NCI-H2196 treated with DMSO at 0.1 percent for 48 hours (cell line): ENCODE results near the gene CSNK1D.
"Not testable (repeated sequence)": the region's sequence is repeated elsewhere in the genome, so short reads cannot be mapped to it uniquely, and the experiment has no call there.

Experiments
- DNase-seq: peaks from one replicate; lab custom pipeline; 2025; ENCODE audit not compliant: unreplicated experiment; lab: John Stamatoyannopoulos, UW

Gene CSNK1D

DNA sequence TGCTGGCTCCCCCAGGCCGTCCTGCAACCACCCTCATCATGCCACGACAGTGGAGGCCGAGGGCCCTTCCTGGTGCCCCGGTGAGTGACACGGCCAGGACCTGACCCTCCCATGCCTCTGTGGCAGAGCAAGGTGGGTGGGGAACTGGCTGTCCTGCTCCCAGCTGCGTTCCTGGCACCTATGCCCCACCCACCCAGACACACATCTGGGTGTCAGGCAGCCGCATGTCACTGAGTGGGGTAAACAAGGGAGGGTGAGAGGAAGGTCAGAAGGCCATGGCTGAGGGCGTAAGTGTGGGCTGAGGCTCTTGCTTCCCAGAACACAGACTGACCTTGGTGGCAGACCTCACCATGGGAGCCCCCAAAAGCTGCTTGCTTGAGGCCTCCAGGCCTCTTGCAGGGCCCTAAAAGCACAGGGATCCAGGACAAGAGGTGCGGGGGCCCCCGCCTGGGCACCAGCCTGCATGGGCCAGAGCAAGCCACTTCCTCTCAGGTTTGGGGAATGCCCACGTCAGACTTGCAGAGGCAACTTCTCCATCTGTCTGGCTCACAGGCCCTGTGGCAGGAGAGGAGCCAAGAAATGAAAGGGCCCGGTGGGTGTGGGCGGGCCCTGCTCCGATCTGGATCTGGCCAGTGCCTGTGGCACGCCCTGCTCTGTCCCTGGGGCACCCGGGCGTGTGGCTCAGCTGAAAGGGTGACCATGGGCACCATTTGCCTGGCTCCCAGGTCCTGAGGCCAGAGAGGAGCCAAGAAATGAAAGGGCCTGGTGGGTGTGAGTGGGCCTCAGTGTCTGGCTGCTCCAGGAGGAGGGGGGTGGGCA lies 57.0 kb downstream of the CSNK1D start:
- no peak for DNase-seq

DNA sequence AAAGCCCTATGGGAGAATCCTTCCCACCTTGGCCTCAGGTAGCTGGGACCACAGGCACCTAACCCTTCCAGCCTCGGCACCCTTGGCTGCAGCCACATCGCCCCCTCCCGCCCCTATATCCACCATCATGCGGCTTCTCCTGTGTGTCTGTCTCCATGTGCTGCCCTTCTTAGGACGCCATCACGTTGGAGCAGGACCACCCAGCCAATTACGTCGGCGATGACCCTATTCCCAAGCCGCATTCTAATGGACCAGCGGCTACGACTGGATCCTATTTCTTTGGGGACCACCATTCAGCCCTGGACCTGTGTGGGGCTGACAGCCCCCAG lies 57.6 kb downstream of the CSNK1D start:
- DNase-seq, result no peak

DNA sequence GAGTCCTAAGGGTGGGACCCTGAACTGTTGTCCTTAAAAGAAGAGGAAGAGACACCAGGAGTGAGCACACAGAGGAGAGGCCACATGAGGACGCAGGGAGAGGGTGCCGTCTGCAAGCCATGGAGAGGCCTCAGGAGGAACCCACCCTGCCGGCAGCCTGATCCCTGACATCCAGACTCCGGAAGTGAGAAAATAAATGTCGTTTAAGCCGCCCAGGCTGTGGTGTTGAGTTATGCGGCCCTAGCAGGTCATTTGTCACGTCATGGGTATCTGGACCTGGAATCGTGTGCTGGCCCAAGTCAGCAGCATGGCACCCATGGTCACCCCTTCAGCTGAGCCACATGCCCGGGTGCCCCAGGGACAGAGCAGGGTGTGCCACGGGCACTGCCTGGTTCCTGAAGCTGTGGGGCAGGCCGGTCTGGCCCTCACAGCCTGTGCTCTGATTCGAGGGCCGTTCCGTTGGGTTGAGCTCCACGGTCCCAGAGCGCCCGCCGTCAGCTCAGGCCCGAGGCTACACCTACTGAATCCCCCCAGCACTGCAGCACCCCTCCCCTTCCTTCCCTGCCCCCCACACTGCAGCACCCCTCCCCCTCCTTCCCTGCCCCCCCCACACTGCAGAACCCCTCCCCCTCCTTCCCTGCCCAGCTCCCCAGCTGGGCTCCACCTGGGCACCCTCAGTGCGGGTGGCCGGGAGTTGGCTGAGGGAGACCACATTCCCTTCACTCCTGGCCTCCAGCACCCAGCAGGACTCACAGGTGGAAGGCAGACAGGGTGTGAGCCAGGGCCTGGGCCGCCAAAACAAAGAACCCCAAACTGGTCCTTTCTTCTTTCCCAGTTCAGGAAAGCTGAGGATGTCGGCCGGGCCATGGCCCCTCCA lies 58.2 kb downstream of the CSNK1D start:
- no peak for DNase-seq

DNA sequence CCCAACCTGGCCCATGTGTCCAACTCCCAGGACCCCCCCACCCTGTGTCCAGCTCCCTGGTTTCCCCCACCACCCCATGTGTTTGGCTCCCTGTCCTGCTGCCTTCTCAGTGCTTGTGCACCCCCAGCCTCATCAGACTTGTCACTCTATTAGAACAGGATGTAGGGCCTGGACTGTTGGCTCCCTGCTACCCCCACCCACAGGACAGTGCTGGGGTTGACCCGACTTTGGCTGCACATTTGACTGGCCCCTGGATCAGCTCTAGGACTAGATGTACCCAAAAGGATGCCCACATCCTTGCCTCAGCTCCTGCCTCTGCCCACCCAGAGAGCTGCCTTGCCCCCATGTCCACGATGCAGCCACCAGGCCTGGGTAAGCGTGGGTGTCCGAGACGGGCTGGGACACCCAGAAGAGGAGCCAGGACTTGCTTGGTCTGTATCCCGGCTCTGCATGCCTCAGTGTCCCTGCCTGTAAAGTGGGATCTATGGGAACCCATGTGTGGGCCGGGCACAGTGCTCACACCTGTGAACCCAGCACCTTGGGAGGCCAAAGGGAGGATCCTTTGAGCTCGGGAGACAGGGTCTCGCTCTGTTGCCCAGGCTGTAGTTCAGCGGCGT lies 59.4 kb downstream of the CSNK1D start:
- no peak for DNase-seq

DNA sequence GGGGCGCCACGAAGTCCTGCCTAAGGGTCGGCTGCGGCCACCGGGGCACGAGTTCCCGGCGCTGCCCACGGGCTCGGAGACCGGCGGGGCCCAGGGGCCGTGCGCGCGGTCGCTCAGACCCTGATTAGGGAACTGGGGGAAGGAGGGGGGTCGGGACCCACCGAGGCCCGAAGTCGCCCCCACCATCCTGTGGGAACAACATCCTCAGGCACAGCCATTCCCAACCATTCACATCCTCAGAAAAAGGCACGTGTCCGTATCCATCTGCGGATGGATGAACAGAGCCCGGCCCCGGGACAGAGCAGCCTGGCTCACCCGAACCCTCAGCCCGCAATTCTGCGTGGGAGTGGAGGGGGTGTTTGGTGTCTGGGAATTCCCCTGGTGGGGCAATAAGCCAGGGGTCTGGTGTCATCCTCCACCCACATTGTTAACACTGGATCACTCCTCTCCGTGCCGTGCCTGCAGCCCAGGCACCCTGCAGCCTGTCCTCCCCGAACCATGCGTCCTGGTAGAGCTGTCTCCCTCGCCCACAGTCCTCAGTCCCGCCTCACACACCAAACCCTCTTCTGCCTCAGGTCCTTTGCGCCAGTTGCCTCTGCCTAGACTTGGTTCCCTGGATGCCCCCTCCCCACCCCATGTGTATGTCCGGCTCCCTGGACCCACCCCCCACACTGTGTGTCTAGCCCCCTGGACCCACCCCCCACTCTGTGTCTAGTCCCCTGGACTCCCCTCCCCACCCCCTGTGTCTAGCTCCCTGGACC lies 60.1 kb downstream of the CSNK1D start:
- peak; percentile 37 for DNase-seq

DNA sequence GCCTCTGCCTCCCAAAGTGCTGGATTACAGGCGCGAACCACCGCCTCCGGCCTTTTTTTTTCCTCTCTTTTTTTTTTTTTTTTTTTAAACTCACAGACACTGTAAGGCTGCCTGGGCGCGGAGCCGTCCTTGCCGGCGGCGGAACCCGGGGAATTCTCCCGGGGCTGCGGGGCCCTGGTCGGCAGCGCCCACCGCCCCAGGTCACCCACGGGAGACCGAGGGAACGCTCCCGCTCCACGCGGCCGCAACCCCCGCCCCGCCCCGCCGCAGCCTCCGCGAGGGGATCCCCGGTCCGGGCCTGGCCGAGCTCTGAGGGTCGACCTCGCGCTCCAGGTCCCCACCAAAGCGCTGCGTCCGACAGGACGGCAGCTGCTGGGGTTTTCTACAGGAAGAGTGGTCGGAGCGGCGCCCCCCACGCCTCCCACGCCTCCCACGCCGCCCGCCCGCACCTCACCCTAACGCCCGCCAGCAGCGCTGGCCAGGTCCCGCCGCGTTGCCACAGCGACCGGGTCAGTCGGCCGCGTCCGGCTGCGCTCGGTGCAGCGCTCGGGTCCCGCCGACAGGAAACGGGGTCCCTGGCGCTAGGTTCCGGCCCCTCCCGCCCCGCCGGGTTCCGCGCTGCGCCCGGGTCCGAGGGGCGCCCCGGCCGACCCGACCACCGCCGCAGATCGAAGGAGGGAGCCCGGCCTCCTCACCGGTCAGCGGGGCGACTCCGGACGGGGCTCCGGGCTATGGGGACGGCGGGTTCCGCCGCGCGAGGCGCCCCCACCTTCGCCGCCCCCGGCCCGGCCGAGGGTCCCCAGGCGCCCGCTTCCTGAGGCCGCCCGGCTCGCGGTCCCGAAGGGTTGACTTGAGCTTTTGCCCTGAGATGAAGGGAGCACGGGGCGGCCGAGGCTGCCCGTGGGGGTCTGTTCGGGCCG lies 60.9 kb downstream of the CSNK1D start, which contains the start of gene CCDC57:
Gene CCDC57, minus strand, starts transcription at position 512 of the 920 bp plus-strand sequence. CDS start 10,898 bp downstream, outside the sequence.
- peak; percentile 53 for DNase-seq

DNA sequence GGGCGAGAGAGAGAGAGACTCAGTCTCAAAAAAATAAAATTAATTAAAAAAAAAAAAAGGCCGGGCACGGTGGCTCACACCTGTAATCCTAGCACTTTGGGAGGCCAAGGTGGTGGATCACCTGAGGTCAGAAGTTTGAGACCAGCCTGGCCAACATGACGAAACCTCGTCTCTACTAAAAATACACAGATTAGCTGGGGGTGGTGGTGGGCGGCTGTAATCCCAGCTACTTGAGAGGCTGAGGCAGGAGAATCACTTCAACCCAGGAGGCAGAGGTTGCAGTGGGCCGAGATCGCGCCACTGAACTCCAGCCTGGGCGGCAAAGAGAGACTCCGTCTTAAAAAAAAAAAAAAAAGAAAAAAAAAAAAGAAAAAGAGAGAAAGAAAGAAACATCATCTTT lies 62.8 kb downstream of the CSNK1D start:
- not testable (repeated sequence) for DNase-seq

DNA sequence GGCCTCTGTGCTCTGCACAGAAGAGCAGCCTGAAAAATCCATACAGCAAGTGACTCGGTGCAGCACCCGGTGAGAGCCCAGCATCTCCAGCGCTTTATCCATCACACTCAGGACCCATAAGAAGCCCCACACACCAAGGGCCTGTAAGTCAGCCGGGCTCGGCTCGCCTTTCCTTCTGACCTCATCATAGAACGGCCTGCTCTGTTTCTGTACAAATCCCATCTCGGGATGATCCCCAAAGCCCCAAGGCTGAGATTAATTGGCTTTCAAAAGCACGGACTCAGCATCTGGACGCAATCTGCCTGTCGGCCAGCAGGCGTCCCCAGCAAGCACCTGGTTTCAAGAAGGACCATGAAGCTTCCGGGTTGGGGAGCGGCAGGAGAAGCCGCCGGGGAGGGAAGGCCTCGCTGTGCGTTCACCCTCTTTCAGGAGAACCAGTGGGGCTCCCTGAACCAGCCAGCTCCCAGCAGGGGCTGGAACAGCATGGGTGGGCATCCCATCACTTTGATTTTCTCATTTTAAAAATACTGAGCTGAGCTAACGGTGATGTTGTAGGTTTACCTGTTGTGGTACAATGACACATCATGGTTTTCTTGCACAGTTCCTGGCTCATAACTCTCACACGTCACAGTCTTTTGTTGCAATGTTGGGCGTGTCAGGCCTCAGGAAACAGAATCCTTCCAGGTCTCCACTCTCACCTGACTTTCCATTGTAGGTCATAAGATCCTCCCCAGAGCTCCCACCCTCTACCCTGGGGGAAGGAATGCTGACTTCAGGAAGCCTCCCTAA lies 67.6 kb downstream of the CSNK1D start:
- DNase-seq, result peak; percentile 93

DNA sequence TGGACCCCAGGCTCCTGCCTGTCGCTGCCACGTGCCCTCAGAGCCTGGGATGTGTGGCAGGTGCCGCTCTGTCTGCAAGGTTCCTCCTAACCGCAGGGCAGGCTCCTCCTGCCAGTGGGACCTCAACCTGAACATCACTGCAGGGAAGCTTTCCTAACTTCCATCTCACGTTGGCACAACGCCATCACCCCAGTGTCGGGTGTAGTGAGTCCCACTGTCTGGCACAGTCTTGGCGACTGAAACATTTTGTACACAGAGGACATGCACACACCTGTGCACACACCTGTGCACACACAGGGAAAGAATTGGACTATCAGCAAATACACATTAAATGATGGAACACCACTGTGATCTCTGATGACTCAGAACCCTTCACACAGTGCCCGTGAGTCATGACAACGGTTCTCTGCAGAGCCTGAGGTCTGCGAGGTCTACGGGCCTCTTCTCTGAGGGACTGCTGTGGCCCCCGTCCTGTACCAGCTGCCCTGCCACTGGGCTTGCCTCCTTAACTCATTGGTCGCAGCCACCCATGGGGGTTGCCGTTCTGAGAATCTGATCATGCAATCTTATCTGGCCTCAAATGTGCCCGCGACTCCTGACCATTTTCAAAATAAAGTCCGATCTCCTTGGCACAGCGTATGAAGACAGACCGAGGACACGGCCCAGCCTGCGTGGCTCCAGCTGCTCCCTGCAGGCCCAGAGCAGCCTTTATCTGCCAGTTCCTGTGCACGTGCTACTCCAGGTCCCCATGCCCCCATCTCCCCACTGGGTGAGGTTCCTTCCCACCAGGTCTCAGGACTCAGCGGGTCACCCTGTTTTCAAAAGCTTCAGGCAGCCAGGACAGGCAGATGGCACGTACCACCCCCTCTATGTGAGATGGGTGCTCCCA lies 68.4 kb downstream of the CSNK1D start:
- peak; percentile 20 for DNase-seq

DNA sequence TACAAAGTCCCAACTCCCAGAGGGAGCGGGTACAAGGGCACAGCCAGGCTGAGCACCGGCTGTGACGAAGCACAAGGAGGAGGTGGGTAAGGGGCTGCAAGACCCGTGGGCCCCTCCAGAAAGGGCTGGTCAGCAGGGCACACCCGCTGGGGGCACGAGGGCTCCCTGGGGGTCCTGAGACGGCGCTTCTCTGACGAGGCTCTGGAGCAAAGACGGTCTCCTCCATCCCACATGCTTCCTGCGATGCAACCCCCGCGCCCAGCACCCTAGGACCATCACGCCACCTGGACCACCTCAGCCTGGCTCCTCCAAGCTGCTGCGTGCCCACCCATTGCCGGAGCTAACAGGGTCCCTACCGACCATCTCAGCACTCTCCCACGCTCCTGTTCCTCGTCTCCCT lies 69.6 kb downstream of the CSNK1D start:
- no peak for DNase-seq

DNA sequence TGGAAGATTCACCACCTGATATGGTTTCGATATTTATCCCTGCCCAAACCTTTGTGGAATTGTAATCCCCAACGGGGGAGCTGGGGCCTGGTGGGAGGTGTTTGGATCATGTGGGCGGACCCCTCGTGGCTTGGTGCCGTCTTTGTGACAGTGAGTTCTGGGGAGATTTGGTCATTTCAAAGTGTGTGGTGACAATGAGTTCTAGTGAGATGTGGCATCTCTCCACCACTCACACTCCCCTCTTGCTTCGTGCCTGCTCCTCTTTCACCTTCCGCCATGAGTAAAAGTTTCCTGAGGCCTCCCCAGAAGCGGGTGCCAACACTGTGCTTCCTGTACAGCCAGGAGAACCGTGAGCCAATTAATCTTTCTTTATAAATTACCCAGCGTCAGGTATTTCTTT lies 70.5 kb downstream of the CSNK1D start:
- DNase-seq, result no peak

DNA sequence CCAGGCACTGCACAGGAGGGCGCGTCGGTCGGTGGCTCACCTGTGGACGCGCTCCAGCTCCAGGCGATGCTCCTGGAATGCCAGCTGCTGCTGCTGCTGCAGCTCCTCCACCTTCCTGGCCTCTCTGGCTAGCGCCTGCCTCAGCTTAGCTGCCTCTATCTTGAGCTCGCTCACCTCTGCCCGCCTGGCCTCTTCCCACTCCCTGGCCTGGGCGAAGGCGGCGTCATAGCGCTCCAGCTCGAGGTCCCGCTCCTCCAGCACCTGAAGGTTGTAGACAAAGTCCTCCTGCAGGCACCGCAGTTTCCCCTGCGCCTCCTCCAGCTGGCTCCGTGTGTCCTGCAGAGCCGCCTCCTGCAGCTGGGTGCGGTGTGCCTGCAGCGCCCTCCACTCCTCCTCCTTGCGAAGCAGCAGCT lies 72.0 kb downstream of the CSNK1D start:
- no peak for DNase-seq

DNA sequence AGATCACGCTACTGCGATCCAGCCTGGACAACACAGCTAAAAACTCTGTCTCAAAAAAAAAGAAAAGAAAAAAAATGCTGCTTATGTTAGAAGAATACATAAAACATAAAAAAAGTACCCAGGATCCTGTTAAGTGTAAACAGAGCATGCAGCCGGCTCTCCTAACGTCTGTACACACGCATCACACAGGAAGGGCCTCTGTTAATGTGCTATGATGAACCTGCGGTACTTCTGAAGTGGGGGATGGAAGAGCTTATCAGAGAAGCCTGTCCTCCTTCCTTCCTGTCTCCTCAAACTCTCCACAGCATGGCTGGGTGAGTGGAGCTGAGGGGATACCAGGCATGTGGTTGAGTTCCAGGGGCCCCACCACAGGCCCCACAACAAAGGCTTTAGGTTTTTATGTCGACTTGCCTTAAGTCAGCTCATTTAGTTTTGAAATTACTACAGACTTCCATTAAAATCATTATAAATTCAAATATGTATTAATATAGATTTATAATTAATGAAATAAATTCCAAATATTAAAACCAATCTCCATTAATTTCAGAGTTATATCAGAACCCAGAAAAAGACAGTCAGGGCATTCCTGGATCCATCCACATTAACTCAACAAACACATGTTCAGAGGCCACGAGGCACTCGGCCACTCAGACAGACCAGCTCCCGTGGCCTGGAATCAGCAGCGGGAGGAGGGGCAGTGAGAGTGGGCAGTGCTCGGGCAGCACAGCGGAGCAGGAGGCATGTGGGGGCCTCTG lies 72.6 kb downstream of the CSNK1D start:
- DNase-seq, result no peak

DNA sequence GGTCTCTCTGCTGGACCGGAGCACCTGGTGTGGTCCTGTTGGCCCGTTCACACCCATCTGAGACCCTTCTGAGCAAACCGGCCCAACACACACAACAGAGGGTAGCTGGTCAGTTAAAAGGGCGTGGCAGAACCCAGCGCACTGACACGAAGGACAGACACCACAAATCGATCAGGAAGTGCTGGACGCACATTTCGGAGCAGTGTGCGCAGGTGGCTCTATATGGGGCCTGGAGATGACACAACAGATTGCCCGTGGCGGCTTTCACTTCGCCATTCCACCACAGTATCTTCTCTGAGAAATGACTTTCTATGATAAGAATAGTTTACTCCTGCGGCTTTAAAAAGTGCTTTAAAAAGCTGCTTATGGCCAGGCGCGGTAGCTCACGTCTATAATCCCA lies 73.4 kb downstream of the CSNK1D start:
- DNase-seq, result no peak

DNA sequence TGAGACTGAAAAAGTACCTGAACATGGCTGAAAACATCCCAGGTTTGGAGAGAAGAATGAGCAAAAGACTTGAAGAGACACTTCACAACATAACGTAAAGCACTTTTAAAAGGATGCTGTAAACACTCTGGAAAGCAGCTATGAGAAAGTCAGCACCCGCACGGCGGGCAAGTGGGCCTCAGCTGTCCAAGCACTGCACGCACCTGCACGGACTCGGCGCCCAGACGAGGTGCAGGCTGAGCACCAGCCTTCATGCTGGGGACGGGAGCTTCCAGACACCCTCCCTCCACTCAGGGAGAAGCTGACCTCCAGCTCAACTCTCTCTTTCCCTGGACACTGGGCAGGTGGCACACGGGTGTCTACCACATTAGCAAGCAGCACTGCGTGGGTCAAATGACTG lies 74.0 kb downstream of the CSNK1D start:
- DNase-seq, result no peak

DNA sequence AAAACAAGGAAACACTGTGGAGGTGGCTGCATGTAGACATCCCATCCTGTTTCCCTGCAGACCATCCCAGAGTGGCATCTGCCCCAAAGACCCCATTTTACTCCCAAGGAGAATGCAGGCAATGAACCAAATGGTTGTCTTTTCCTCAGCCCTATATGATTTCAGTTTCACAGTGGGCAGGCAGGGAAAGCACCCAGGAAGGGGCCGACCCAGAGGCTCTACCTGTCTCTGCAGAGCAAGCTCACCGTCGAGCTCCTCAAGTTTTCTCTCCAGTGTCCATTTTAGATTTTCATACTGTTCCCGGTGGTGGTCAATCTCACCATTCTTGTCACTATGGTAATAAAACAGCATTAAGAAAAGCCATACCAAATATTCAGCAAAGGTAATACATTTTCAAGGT lies 75.4 kb downstream of the CSNK1D start:
- no peak for DNase-seq
